GM23338 (cell line): ENCODE measurements around the gene CDK5R2. TPM values are rescaled to one million over a fixed set of nuclear protein-coding genes. Genes with fewer than 3 reads are reported as not detected.

Experiments used
- ATAC-seq: fragments of 200-7000 bp; cut with Tn5 transposase; 3 replicates; pipeline ENCODE4 v1.9.1; 2020
- DNase-seq: peaks from one replicate; pipeline ENCODE4 v3.0.0-alpha.2; 2015; ENCODE audit warnings: low spot score
- H2AFZ ChIP-seq: fragments of 200-600 bp; sonication (generic); 2 replicates; pipeline ENCODE4 v1.8.0; 2016; ENCODE audit warnings: antibody characterized with exemption, mild to moderate bottlenecking, moderate library complexity
- H3F3A ChIP-seq: fragments of 200-600 bp; sonication (generic); replicated peaks from 2 replicates; pipeline ENCODE4 v1.8.0; 2017; ENCODE audit warnings: antibody characterized with exemption, mixed run types, low read depth
- H3K27ac ChIP-seq: fragments of 200-600 bp; sonication (generic); 2 replicates; pipeline ENCODE4 v1.6.1; 2016; ENCODE audit warnings: low read depth
- H3K27me3 ChIP-seq: fragments of 200-600 bp; sonication (generic); 2 replicates; pipeline ENCODE4 v1.8.0; 2016; ENCODE audit warnings: mild to moderate bottlenecking, mixed run types, moderate library complexity; ENCODE audit not compliant: insufficient read depth
- H3K36me3 ChIP-seq: fragments of 200-600 bp; sonication (generic); 2 replicates; pipeline ENCODE4 v1.8.0; 2016; ENCODE audit warnings: mild to moderate bottlenecking; ENCODE audit not compliant: insufficient read depth
- H3K4me1 ChIP-seq: fragments of 200-600 bp; sonication (generic); 2 replicates; pipeline ENCODE4 v1.8.0; 2016; ENCODE audit warnings: mild to moderate bottlenecking, moderate library complexity; ENCODE audit not compliant: insufficient read depth
- H3K4me2 ChIP-seq: fragments of 200-600 bp; sonication (generic); 2 replicates; pipeline ENCODE4 v1.7.1; 2017; ENCODE audit warnings: mixed run types
- H3K4me3 ChIP-seq: fragments of 200-600 bp; sonication (generic); 2 replicates; pipeline ENCODE4 v1.6.1; 2016; ENCODE audit warnings: mixed run types
- H3K79me2 ChIP-seq: fragments of 200-600 bp; sonication (generic); replicated peaks from 2 replicates; pipeline ENCODE4 v1.8.0; 2017; ENCODE audit warnings: mild to moderate bottlenecking; ENCODE audit not compliant: insufficient read depth
- H3K9me2 ChIP-seq: fragments of 200-600 bp; sonication (generic); 2 replicates; pipeline ENCODE4 v1.8.0; 2017; ENCODE audit not compliant: insufficient read depth
- H4K20me1 ChIP-seq: fragments of 200-600 bp; sonication (generic); replicated peaks from 2 replicates; pipeline ENCODE4 v1.8.0; 2017; ENCODE audit warnings: mild to moderate bottlenecking; ENCODE audit not compliant: insufficient read depth
- H3K27ac Mint-ChIP-seq: 2 replicates; pipeline ENCODE4 v1.8.0; 2020; ENCODE audit warnings: inconsistent platforms, mild to moderate bottlenecking, moderate library complexity, mixed read lengths
- H3K27me3 Mint-ChIP-seq: 3 replicates; pipeline ENCODE4 v1.8.0; 2022; ENCODE audit warnings: low read depth, mild to moderate bottlenecking, moderate library complexity, mixed read lengths, inconsistent platforms; ENCODE audit not compliant: insufficient read depth, poor library complexity
- H3K36me3 Mint-ChIP-seq: 3 replicates; pipeline ENCODE4 v1.8.0; 2021; ENCODE audit warnings: low read depth, mild to moderate bottlenecking, inconsistent platforms, moderate library complexity, mixed read lengths
- H3K4me1 Mint-ChIP-seq: 3 replicates; pipeline ENCODE4 v1.8.0; 2020; ENCODE audit warnings: mild to moderate bottlenecking, inconsistent platforms, mixed read lengths
- H3K4me3 Mint-ChIP-seq: 3 replicates; pipeline ENCODE4 v1.8.0; 2021; ENCODE audit warnings: moderate library complexity, mild to moderate bottlenecking, inconsistent platforms, mixed read lengths
- H3K9me3 Mint-ChIP-seq: 3 replicates; pipeline ENCODE4 v1.8.0; 2020; ENCODE audit warnings: moderate library complexity, mild to moderate bottlenecking, inconsistent platforms, mixed read lengths
- CREB1 ChIP-seq: fragments of 250-450 bp; sonication (Bioruptor Pico); IDR thresholded peaks from 2 replicates; pipeline ENCODE4 v1.5.0; 2020; ENCODE audit warnings: low read depth, mild to moderate bottlenecking, moderate library complexity
- EZH2 ChIP-seq: fragments of 200-600 bp; sonication (generic); IDR thresholded peaks from one replicate; pipeline ENCODE4 v1.8.0; 2017; ENCODE audit warnings: antibody characterized with exemption, mild to moderate bottlenecking, low read depth; ENCODE audit not compliant: unreplicated experiment
- EZH2phosphoT487 ChIP-seq: fragments of 200-600 bp; sonication (generic); IDR thresholded peaks from one replicate; pipeline ENCODE4 v1.8.1; 2018; ENCODE audit warnings: antibody characterized with exemption; ENCODE audit not compliant: unreplicated experiment
- JUNB ChIP-seq: IDR thresholded peaks from one replicate; pipeline ENCODE4 v1.6.1; 2016; ENCODE audit warnings: antibody characterized with exemption; ENCODE audit not compliant: unreplicated experiment
- NANOG ChIP-seq: IDR thresholded peaks from 2 replicates; pipeline ENCODE4 v1.6.1; 2016; ENCODE audit warnings: antibody characterized with exemption, borderline replicate concordance
- STAT1 ChIP-seq: IDR thresholded peaks from one replicate; pipeline ENCODE4 v1.6.1; 2016; ENCODE audit warnings: antibody characterized with exemption; ENCODE audit not compliant: unreplicated experiment
- ZNF114 ChIP-seq: fragments of 250-450 bp; sonication (Bioruptor Pico); IDR thresholded peaks from 2 replicates; pipeline ENCODE4 v1.5.0; 2020; ENCODE audit warnings: mild to moderate bottlenecking, moderate library complexity
- ZNF331 ChIP-seq: fragments of 250-450 bp; sonication (Bioruptor Pico); IDR thresholded peaks from 2 replicates; pipeline ENCODE4 v1.5.0; 2020; ENCODE audit warnings: low read depth, mild to moderate bottlenecking, moderate library complexity
- polyA plus RNA-seq: library from polyadenylated mRNA; unstranded; fragments of >200 nt; fragmentation: Nextera tagmentation; extraction: Ambion mirVana; gene quantifications from 2 replicates; pipeline ENCODE4 v1.2.1, GENCODE V29; 2016
- total RNA-seq: library from RNA; depleted of rRNA; stranded (reverse); fragments of >200 nt; shearing (Covaris generic); gene quantifications from 2 replicates; pipeline ENCODE4 v1.2.3, GENCODE V29; 2014
- TF ChIP-seq, protein P1 (sequence below): IDR thresholded peaks from 2 replicates; pipeline ENCODE4 v1.6.1; 2016; ENCODE audit warnings: antibody characterized with exemption
- TF ChIP-seq, protein P2 (sequence below): fragments of 250-450 bp; sonication (Bioruptor Pico); IDR thresholded peaks from 2 replicates; pipeline ENCODE4 v1.5.0; 2020; ENCODE audit warnings: mild to moderate bottlenecking, moderate library complexity
- TF ChIP-seq, protein P3 (sequence below), 2 experiments: fragments of 200-600 bp in 1 of 2; sonication (generic) in 1 of 2; conservative IDR thresholded peaks; 2 replicates each; pipeline versions ENCODE4 v1.5.1 to v1.6.1; 2016 to 2017; ENCODE audit warnings: antibody characterized with exemption in 2 of 2, low read depth in 2 of 2, mild to moderate bottlenecking in 2 of 2, moderate library complexity in 1 of 2
- TF ChIP-seq, protein P4 (sequence below): IDR thresholded peaks from one replicate; pipeline ENCODE4 v1.6.1; 2018; ENCODE audit warnings: antibody characterized with exemption; ENCODE audit not compliant: unreplicated experiment

Gene CDK5R2
- total and polyA plus RNA-seq, 2 experiments from 2014 or later = 0.56 TPM; not detected in 1

DNA sequence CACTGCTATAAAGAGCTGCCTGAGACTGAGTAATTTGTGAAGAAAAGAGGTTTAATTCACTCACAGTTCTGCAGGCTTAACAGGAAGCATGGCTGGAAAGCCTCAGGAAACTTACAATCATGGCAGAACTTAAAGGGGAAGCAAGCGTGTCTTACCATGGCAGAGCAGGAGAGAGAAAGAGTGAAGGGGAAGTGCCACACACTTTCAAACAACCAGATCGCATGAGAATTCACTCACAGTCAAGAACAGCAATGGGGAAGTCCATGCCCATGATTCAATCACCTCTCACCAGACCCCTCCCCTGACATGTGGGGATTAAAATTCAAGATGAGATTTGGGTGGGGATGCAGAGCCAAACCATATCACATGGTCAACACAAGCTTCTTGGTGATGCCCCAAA, 34.7 kb upstream of the CDK5R2 start (continued):
- TF ChIP-seq, protein P1, sequence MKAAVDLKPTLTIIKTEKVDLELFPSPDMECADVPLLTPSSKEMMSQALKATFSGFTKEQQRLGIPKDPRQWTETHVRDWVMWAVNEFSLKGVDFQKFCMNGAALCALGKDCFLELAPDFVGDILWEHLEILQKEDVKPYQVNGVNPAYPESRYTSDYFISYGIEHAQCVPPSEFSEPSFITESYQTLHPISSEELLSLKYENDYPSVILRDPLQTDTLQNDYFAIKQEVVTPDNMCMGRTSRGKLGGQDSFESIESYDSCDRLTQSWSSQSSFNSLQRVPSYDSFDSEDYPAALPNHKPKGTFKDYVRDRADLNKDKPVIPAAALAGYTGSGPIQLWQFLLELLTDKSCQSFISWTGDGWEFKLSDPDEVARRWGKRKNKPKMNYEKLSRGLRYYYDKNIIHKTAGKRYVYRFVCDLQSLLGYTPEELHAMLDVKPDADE = no peak
- no peak for TF ChIP-seq CREB1 (CRISPR knock-in tag)
- no peak for TF ChIP-seq NANOG
- no peak for TF ChIP-seq ZNF331 (CRISPR knock-in tag)
- no peak for TF ChIP-seq EZH2phosphoT487

DNA sequence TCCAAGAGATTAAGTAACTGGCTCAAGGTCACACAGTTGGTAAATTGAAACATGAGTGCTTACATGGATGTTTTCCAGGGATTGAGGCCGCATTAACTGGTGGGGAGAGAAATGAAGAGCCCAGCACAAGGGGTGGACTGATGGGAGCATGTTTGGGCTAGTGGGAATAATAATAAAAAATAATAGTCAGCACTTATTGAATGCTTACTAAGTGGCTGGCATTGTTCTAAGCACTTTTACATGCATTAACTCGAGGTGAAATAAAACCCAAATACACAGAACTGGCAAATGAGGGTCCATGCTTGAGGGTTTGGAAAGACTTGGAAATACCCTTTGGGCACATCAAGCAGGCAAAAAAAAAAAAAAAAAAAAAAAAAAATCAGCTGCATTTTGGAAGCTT, 34.0 kb upstream of the CDK5R2 start:
- Mint-ChIP-seq H3K4me1 (no peaks in the 10 kb centered on the region; the same call in 2 of the 3 replicates), H3K27me3 (peaks cover 10% of the 10 kb centered on the region), H3K9me3 (peaks cover 52% of the 10 kb centered on the region), H3K27ac (no peak overlapping the region), H3K36me3 (peaks cover 41% of the 10 kb centered on the region), H3K4me3 (no peak overlapping the region)
- Histone ChIP-seq H3K4me3 (no peak overlapping the region), H3F3A (no peaks in the 10 kb centered on the region), H3K27me3 (0 out of 2 replicates have a peak, but pooled peaks cover 4% of the 10 kb centered on the region), H2AFZ (no peak overlapping the region), H4K20me1 (no peaks in the 10 kb centered on the region), H3K4me1 (no peaks in the 10 kb centered on the region), H3K9me2 (0 out of 2 replicates have a peak, but pooled peaks cover 4% of the 10 kb centered on the region), H3K4me2 (no peak overlapping the region), H3K27ac (no peak overlapping the region), H3K79me2 (no peaks in the 10 kb centered on the region), H3K36me3 (no peaks in the 10 kb centered on the region)
- no peak for DNase-seq
- no peak for ATAC-seq
- TF ChIP-seq, protein P2, sequence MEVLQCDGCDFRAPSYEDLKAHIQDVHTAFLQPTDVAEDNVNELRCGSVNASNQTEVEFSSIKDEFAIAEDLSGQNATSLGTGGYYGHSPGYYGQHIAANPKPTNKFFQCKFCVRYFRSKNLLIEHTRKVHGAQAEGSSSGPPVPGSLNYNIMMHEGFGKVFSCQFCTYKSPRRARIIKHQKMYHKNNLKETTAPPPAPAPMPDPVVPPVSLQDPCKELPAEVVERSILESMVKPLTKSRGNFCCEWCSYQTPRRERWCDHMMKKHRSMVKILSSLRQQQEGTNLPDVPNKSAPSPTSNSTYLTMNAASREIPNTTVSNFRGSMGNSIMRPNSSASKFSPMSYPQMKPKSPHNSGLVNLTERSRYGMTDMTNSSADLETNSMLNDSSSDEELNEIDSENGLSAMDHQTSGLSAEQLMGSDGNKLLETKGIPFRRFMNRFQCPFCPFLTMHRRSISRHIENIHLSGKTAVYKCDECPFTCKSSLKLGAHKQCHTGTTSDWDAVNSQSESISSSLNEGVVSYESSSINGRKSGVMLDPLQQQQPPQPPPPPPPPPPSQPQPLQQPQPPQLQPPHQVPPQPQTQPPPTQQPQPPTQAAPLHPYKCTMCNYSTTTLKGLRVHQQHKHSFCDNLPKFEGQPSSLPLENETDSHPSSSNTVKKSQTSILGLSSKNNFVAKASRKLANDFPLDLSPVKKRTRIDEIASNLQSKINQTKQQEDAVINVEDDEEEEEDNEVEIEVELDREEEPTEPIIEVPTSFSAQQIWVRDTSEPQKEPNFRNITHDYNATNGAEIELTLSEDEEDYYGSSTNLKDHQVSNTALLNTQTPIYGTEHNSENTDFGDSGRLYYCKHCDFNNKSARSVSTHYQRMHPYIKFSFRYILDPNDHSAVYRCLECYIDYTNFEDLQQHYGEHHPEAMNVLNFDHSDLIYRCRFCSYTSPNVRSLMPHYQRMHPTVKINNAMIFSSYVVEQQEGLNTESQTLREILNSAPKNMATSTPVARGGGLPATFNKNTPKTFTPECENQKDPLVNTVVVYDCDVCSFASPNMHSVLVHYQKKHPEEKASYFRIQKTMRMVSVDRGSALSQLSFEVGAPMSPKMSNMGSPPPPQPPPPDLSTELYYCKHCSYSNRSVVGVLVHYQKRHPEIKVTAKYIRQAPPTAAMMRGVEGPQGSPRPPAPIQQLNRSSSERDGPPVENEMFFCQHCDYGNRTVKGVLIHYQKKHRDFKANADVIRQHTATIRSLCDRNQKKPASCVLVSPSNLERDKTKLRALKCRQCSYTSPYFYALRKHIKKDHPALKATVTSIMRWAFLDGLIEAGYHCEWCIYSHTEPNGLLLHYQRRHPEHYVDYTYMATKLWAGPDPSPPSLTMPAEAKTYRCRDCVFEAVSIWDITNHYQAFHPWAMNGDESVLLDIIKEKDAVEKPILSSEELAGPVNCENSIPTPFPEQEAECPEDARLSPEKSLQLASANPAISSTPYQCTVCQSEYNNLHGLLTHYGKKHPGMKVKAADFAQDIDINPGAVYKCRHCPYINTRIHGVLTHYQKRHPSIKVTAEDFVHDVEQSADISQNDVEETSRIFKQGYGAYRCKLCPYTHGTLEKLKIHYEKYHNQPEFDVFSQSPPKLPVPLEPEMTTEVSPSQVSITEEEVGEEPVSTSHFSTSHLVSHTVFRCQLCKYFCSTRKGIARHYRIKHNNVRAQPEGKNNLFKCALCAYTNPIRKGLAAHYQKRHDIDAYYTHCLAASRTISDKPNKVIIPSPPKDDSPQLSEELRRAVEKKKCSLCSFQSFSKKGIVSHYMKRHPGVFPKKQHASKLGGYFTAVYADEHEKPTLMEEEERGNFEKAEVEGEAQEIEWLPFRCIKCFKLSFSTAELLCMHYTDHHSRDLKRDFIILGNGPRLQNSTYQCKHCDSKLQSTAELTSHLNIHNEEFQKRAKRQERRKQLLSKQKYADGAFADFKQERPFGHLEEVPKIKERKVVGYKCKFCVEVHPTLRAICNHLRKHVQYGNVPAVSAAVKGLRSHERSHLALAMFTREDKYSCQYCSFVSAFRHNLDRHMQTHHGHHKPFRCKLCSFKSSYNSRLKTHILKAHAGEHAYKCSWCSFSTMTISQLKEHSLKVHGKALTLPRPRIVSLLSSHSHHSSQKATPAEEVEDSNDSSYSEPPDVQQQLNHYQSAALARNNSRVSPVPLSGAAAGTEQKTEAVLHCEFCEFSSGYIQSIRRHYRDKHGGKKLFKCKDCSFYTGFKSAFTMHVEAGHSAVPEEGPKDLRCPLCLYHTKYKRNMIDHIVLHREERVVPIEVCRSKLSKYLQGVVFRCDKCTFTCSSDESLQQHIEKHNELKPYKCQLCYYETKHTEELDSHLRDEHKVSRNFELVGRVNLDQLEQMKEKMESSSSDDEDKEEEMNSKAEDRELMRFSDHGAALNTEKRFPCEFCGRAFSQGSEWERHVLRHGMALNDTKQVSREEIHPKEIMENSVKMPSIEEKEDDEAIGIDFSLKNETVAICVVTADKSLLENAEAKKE (CRISPR knock-in tag) = no peak
- no peak for TF ChIP-seq JUNB
- TF ChIP-seq ZNF114 (CRISPR knock-in tag) = no peak
- TF ChIP-seq EZH2 = no peak
- no peak for TF ChIP-seq STAT1
- TF ChIP-seq, protein P1 = no peak
- no peak for TF ChIP-seq CREB1 (CRISPR knock-in tag)
- TF ChIP-seq, protein P3, sequence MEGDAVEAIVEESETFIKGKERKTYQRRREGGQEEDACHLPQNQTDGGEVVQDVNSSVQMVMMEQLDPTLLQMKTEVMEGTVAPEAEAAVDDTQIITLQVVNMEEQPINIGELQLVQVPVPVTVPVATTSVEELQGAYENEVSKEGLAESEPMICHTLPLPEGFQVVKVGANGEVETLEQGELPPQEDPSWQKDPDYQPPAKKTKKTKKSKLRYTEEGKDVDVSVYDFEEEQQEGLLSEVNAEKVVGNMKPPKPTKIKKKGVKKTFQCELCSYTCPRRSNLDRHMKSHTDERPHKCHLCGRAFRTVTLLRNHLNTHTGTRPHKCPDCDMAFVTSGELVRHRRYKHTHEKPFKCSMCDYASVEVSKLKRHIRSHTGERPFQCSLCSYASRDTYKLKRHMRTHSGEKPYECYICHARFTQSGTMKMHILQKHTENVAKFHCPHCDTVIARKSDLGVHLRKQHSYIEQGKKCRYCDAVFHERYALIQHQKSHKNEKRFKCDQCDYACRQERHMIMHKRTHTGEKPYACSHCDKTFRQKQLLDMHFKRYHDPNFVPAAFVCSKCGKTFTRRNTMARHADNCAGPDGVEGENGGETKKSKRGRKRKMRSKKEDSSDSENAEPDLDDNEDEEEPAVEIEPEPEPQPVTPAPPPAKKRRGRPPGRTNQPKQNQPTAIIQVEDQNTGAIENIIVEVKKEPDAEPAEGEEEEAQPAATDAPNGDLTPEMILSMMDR (conservative IDR thresholded peaks at IDR 0.05; ENCODE audit: low read depth in 2 of 2) = no peak
- TF ChIP-seq, protein P4, sequence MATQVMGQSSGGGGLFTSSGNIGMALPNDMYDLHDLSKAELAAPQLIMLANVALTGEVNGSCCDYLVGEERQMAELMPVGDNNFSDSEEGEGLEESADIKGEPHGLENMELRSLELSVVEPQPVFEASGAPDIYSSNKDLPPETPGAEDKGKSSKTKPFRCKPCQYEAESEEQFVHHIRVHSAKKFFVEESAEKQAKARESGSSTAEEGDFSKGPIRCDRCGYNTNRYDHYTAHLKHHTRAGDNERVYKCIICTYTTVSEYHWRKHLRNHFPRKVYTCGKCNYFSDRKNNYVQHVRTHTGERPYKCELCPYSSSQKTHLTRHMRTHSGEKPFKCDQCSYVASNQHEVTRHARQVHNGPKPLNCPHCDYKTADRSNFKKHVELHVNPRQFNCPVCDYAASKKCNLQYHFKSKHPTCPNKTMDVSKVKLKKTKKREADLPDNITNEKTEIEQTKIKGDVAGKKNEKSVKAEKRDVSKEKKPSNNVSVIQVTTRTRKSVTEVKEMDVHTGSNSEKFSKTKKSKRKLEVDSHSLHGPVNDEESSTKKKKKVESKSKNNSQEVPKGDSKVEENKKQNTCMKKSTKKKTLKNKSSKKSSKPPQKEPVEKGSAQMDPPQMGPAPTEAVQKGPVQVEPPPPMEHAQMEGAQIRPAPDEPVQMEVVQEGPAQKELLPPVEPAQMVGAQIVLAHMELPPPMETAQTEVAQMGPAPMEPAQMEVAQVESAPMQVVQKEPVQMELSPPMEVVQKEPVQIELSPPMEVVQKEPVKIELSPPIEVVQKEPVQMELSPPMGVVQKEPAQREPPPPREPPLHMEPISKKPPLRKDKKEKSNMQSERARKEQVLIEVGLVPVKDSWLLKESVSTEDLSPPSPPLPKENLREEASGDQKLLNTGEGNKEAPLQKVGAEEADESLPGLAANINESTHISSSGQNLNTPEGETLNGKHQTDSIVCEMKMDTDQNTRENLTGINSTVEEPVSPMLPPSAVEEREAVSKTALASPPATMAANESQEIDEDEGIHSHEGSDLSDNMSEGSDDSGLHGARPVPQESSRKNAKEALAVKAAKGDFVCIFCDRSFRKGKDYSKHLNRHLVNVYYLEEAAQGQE = no peak
